Nephron progenitor cell (in vitro differentiated cells): ENCODE measurements around the gene PKP1.

ENCODE experiments used
- DNase-seq: peaks from one replicate; pipeline ENCODE4 v3.0.0; 2021
- H3K27ac Mint-ChIP-seq: 2 replicates; pipeline ENCODE4 v1.8.0; 2021; ENCODE audit warnings: mild to moderate bottlenecking, moderate library complexity, mixed read lengths
- H3K27me3 Mint-ChIP-seq: 2 replicates; pipeline ENCODE4 v1.8.0; 2021; ENCODE audit warnings: mild to moderate bottlenecking, low read depth, mixed read lengths; ENCODE audit not compliant: poor library complexity
- H3K36me3 Mint-ChIP-seq: 2 replicates; pipeline ENCODE4 v1.8.0; 2021; ENCODE audit warnings: low read depth, mixed read lengths
- H3K4me1 Mint-ChIP-seq: 2 replicates; pipeline ENCODE4 v1.8.0; 2021; ENCODE audit warnings: mixed read lengths
- H3K4me3 Mint-ChIP-seq: 2 replicates; pipeline ENCODE4 v1.8.0; 2021; ENCODE audit warnings: mild to moderate bottlenecking, moderate library complexity, mixed read lengths
- H3K9me3 Mint-ChIP-seq: 2 replicates; pipeline ENCODE4 v1.8.0; 2021; ENCODE audit warnings: mild to moderate bottlenecking, moderate library complexity, mixed read lengths
- TF ChIP-seq, protein P1 (sequence below): fragments of 200-600 bp; sonication (generic); IDR thresholded peaks from 2 replicates; pipeline ENCODE4 v1.5.0; 2021; ENCODE audit warnings: antibody characterized with exemption

Gene PKP1

DNA sequence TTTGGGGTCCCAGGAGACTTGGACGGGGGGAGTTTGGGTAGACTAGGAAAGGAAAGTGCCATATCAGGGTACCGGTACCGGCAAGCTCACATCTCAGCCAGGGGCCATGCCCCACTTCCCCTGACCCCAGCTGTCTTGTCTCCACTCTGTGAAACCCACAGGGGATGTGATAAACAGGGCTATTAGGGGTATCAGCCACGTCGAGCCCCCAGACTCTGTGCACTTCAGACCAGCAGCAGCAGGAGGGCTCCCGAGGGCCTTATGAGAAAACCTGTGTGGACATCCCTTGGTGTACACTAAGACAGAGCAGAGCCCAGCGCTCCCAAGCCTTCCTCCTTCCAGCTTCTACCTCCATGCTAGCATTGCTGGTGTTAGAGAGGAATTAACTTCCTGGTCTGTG lies 47.9 kb downstream of the PKP1 start:
- H3K4me3 Mint-ChIP-seq = no peak overlapping the region
- peaks cover 6% of the 10 kb centered on the region for H3K4me1 Mint-ChIP-seq
- DNase-seq = no peak
- no peaks in the 10 kb centered on the region for H3K36me3 Mint-ChIP-seq
- no peaks in the 10 kb centered on the region for H3K9me3 Mint-ChIP-seq
- H3K27me3 Mint-ChIP-seq = peaks cover 24% of the 10 kb centered on the region
- TF ChIP-seq, protein P1, sequence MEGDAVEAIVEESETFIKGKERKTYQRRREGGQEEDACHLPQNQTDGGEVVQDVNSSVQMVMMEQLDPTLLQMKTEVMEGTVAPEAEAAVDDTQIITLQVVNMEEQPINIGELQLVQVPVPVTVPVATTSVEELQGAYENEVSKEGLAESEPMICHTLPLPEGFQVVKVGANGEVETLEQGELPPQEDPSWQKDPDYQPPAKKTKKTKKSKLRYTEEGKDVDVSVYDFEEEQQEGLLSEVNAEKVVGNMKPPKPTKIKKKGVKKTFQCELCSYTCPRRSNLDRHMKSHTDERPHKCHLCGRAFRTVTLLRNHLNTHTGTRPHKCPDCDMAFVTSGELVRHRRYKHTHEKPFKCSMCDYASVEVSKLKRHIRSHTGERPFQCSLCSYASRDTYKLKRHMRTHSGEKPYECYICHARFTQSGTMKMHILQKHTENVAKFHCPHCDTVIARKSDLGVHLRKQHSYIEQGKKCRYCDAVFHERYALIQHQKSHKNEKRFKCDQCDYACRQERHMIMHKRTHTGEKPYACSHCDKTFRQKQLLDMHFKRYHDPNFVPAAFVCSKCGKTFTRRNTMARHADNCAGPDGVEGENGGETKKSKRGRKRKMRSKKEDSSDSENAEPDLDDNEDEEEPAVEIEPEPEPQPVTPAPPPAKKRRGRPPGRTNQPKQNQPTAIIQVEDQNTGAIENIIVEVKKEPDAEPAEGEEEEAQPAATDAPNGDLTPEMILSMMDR = no peak
- H3K27ac Mint-ChIP-seq = no peak overlapping the region

DNA sequence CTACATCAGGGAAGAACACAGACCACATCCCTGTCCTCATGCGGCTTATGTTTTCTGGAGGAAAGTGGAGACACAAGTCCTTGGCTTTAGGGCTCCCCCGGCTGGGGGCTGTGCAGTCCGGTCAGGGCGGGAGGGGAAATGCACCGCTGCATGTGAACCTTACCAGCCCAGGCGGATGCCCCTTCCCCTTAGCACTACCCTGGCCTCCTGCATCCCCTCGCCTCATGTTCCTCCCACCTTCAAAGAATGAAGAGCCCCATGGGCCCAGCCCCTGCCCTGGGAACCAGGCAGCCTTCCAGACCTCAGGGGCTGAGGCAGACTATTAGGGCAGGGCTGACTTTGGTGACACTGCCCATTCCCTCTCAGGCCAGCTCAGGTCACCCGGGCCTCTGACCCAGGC lies 48.7 kb downstream of the PKP1 start:
- Mint-ChIP-seq H3K27ac (no peak overlapping the region), H3K9me3 (no peaks in the 10 kb centered on the region), H3K4me3 (no peak overlapping the region), H3K36me3 (no peaks in the 10 kb centered on the region), H3K27me3 (peaks cover 20% of the 10 kb centered on the region), H3K4me1 (peaks cover 6% of the 10 kb centered on the region)
- TF ChIP-seq, protein P1 = no peak
- DNase-seq = no peak

DNA sequence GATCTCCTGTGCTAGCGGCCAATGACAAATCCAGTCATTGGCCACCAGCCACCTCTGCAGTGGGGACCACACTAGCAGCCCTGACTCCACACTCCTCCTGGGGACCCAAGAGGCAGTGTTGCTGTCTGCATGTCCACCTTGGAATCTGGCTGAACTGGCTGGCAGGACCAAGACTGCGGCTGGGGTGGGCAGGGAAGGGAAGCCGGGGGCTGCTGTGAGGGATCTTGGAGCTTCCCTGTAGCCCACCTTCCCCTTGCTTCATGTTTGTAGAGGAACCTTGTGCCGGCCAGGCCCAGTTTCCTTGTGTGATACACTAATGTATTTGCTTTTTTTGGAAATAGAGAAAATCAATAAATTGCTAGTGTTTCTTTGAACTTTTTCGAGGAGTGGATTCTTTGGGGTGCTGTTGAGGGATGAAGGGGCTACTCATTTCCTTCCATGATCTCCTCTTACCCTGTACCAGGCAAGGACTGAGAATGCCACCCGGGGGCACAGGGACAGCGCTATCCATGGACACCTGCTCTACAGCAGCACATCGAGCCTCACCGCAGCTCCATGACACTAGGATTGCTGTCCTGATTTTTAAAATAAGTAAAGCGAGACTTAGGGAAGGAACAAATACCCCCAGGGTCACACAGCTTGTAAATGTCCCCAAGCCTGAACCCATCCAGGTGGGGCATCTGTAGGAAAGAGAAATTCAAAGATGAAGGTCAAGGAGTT lies 49.5 kb downstream of the PKP1 start:
- Mint-ChIP-seq H3K36me3 (no peaks in the 10 kb centered on the region), H3K27me3 (peaks cover 12% of the 10 kb centered on the region), H3K9me3 (no peaks in the 10 kb centered on the region), H3K27ac (no peak overlapping the region), H3K4me1 (peaks cover 6% of the 10 kb centered on the region), H3K4me3 (no peak overlapping the region)
- TF ChIP-seq, protein P1 = no peak
- no peak for DNase-seq

DNA sequence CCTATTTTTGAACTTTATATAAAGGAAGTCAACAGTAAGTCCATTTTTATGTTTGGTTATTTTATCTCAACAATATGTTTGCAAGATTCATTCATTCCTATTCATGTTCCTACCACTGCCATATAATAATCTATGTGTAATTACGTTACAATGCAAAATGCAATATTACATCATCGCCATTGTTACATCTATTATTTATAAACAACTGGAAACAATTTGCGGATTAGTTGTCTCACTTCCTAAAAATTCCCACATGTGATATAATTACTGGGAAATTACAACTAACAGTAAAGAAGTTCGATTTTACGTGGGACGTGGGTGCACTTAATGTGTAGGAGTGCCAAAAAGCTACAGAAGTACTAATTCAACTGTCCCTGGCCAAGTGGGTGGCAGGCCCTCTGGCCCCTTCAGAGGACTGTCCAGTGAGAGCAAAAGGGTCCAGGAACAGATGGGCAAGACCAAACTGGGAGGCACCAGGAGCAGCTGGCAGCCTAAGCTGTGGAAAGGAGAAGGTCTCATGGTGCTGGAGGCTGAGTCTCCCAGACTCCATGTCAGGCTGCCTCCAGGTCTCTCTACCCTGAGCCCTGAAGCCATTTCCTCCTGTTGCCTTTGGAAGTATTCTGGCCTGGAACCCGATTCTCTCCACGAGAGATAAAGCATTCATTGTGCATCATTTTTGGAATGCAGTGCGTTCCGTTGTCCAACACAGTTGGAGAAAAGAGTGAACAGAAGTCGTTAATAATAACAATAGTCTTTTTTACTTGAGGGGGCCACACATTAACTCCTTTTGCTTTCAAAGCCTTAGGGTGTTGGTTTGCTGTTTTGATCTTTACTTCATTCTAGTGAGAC lies 51.2 kb downstream of the PKP1 start:
- Mint-ChIP-seq H3K36me3 (no peaks in the 10 kb centered on the region), H3K4me3 (no peak overlapping the region), H3K27ac (no peak overlapping the region), H3K4me1 (peaks cover 6% of the 10 kb centered on the region), H3K9me3 (no peaks in the 10 kb centered on the region), H3K27me3 (peaks cover 21% of the 10 kb centered on the region)
- no peak for DNase-seq
- TF ChIP-seq, protein P1 = no peak

DNA sequence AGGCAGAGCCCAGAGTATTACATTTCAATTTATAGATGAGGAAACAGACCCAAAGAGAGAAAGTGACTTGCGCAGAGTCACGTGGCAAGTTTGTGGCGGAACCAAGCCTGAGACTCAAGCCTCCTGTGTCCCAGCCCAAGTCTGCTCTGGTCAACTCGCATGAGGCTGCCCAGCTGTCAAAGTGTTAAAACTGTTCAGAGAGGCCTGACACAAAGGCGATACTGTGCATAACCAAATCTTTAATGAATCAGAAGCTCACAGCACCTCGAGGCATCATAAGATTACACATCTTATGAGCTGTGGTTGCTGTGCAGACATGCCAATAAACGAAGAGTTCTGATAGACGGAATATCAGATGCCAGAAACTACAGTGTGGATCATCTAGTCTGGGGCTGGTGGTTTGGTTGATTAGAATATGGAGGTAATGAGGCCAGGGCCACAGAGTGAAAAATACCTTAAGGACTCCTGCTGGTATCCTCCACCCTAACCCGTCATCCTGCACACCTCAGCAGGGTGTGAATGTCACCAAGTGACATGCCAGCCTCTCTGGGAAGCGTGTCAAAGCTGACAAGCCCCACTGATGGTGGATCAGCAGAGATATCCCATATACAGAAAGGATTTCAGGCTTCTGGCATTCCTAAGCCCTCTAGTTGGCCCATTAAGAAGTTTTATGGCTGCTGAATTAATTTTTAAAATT lies 52.0 kb downstream of the PKP1 start:
- no peaks in the 10 kb centered on the region for H3K9me3 Mint-ChIP-seq

More for the DNA sequence above, 52.0 kb downstream of the PKP1 start:
- Mint-ChIP-seq H3K27ac (no peak overlapping the region), H3K4me3 (no peak overlapping the region), H3K36me3 (no peaks in the 10 kb centered on the region), H3K4me1 (peaks cover 6% of the 10 kb centered on the region), H3K27me3 (peaks cover 23% of the 10 kb centered on the region)
- TF ChIP-seq, protein P1 = no peak
- DNase-seq = no peak
